Activated CD8-positive, alpha-beta memory T cell treated with anti-CD3 and anti-CD28 coated beads for 24 hours (primary cell): Measurements from ENCODE around the gene C1QL1.

Source experiments
- DNase-seq: peaks from one replicate; pipeline ENCODE4 v3.0.0-alpha.2; 2020

C1QL1 gene

GRCh38 chr17:44912763-44913544 is 55.1 kb downstream of the C1QL1 start:
- DNase-seq: no peak

- peak; percentile 77 for DNase-seq
These were observed 56.7 kb downstream of the C1QL1 start for GRCh38 chr17:44911133-44912001.

GRCh38 chr17:44910231-44911106 is 57.6 kb downstream of the C1QL1 start:
- DNase-seq: no peak
